Psoas muscle (tissue), 8 donors: ENCODE results near the gene BRD3. TPM values are rescaled to one million over a fixed set of nuclear protein-coding genes. Genes with fewer than 3 reads are reported as not detected.

Experiments
- ATAC-seq, 4 donors: fragments of 200-7000 bp; cut with Tn5 transposase; one replicate each; pipeline ENCODE4 v1.9.1; 2020; ENCODE audit warnings: moderate library complexity in 3 of 4, mild to moderate bottlenecking in 2 of 4
- DNase-seq, 2 donors: peaks; one replicate each; pipeline ENCODE4 v3.0.0-alpha.2; 2020
- H3K27ac ChIP-seq: fragments of 200-600 bp; one replicate; pipeline ENCODE4 v1.8.0; 2022
- H3K27me3 ChIP-seq, 3 donors: fragments of 200-600 bp in 1 of 3; one replicate each; pipeline versions ENCODE4 v1.6.1 to v1.8.0; 2013 to 2022; ENCODE audit warnings: low read length in 2 of 3, mild to moderate bottlenecking in 2 of 3, moderate library complexity in 1 of 3; ENCODE audit not compliant: insufficient read depth in 3 of 3
- H3K36me3 ChIP-seq, 2 donors: fragments of 200-600 bp in 1 of 2; one replicate each; pipeline versions ENCODE4 v1.6.1 to v1.8.0; 2013 to 2022; ENCODE audit warnings: low read depth in 1 of 2, mild to moderate bottlenecking in 1 of 2, moderate library complexity in 1 of 2; ENCODE audit not compliant: insufficient read depth in 1 of 2
- H3K4me1 ChIP-seq: fragments of 200-600 bp; one replicate; pipeline ENCODE4 v1.8.0; 2022
- H3K4me3 ChIP-seq: fragments of 200-600 bp; one replicate; pipeline ENCODE4 v1.8.0; 2022; ENCODE audit warnings: mild to moderate bottlenecking
- H3K9me3 ChIP-seq: fragments of 200-600 bp; one replicate; pipeline ENCODE4 v1.8.0; 2022
- CTCF ChIP-seq: fragments of 200-600 bp; IDR thresholded peaks from one replicate; pipeline ENCODE4 v1.8.0; 2022; ENCODE audit warnings: antibody characterized with exemption
- WGBS, 3 donors: extraction: QIAGEN DNeasy Blood & Tissue Kit; methylation state at CpG; one replicate each; pipeline versions ENCODE4 v1.1.6 to v1.1.7; 2013; 5-methylcytosine and 5-hydroxymethylcytosine counted together
- intact Hi-C, 2 donors: fragments of 100-400 bp; cut with DNase I; formaldehyde crosslinking; loops; one replicate each; pipeline versions ENCODE4 v1.11.0 to v1.14.2; 2022
- polyA plus RNA-seq, 3 donors: library from polyadenylated mRNA; stranded (reverse); fragments of 200-250 nt; gene quantifications; one replicate each; pipeline ENCODE4 v1.2.3, GENCODE V29; 2013
- total RNA-seq, 4 donors: library from RNA; stranded (reverse); fragmentation: NEBNext Ultra II Directional in 2 of 4; extraction: Animal tissue kit (Norgen Biotek cat#: 25700) in 2 of 4; gene quantifications; one replicate each; pipeline versions ENCODE4 v1.2.1 to v1.2.4, GENCODE V29; 2021 to 2023
- donor health status: healthy with polysubstance abuse.
- donor health status: DM: no; HTN: no; CAD: no; lungs with moderate emphysema.
- donor health status: Bipolar disorder and iron deficiency.
- donor health status: healthy.
- donor health status: DM: yes; HTN: yes; CAD: no.
- donor health status: DM: no; HTN: no; CAD: no.
- donor health status: DM: no; HTN: no; CAD: no.
- donor health status: DM: yes; HTN: yes; CAD: no.

The BRD3 gene
- total and polyA plus RNA-seq, 7 donors: 7.5 to 28.2 (median 21.7) TPM

DNA sequence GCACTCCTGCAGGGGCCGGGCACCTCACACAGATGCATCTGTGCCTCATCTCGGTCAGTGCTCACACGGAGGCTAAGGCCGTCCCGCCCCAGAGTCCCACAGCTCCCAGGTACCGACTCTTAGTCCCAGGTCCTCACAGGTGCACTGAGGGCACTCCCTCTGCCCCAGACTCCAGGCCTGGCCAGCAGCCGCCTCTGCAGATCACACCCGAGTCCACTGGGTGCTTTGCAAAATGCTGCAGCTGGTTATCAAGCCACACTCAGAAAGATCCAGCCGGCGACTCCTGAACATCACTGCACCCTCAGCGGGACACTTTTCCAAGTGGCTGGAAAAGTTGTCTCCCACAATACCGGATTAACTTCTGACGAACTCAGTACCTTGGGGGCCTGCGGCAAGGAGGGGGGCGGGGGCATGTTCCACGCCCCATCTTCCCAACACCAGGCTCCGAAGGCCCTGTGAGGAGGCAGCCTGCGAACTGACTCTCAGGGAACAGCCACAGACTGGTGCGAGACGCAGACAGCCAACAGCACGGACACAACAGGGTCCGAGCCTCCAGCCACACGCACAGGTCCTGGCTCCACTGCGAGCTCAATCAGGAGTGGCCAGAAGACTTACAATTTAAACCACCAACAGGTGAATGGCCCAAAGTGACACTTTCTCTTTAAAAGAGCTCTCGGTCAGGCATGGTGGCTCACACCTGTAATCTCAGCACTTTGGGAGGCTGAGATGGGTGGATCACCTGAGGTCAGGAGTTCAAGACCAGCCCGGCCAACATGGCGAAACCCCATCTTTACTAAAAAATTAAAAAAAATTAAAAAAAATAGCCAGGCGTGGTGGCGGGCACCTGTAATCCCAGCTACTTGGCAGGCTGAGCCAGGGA lies 4.0 kb downstream of the BRD3 start:
- Histone ChIP-seq H3K36me3 (no peaks in the 10 kb centered on the region), H3K27ac (no peak overlapping the region), H3K9me3 (no peaks in the 10 kb centered on the region), H3K27me3 (no peaks in the 10 kb centered on the region), H3K4me3 (peak overlapping the region; percentile 33), H3K4me1 (peaks cover 74% of the 10 kb centered on the region)
- 76 to 89% (median 80%) methylated on average over 29 of the region's 29 CpGs for WGBS, 3 donors
- DNase-seq (peak in 1 of 2 donors; percentile 18), ATAC-seq (no peak)
- no peak for TF ChIP-seq CTCF
- intact Hi-C loops: loop anchor here in 1 of 2 donors (5.0 to 10.0 kb wide), 2 partner anchors 37 to 71 kb away; partner anchors contain the start of genes BRD3OS and WDR5

GRCh38 chr9:134063088-134063570 lies 4.7 kb downstream of the BRD3 start:
- WGBS, 3 donors: 69 to 82% (median 69%) methylated on average over 15 of the region's 15 CpGs
- peaks cover 80% of the 10 kb centered on the region for H3K4me1 ChIP-seq
- no peak for DNase-seq
- TF ChIP-seq CTCF: no peak
- H3K9me3 ChIP-seq: no peaks in the 10 kb centered on the region
- H3K36me3 ChIP-seq: no peaks in the 10 kb centered on the region
- no peaks in the 10 kb centered on the region for H3K27me3 ChIP-seq
- intact Hi-C loops: loop anchor here in 1 of 2 donors (5.0 to 10.0 kb wide), 2 partner anchors 36 to 72 kb away; partner anchors contain the start of genes BRD3OS and WDR5
- H3K4me3 ChIP-seq: peak overlapping the region; percentile 33
- no peak for ATAC-seq
- H3K27ac ChIP-seq: peak overlapping the region; percentile 82

DNA sequence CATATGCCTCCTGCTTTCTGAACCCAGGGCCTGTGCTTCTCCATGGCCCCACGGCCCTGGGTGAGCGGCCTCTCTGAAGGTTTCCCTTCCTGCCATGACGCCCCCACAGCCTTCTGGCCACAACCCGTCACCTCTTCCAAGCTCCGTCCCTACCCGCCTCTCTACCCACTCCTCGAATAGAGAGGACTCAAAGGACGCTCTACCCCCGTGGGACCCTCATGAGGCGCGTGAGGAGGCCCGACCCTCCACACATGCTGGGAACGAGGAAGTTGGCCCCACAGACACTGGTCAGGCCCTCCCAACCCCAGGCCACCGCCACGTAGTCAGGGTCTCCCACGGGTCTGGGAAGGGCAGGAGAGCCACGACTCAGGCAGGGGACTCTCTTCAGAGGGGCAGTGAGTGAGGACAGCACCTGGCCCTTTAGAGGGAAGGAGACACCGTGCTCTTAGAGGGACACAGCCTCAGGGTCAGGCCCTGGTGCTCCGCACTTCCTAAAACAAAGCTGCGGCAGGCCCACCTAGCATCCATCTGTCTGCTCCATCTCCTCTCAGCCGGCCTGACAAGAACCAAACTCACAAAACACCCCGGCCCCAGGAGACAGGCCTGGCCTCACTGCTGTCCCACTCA lies 5.3 kb downstream of the BRD3 start:
- peaks cover 86% of the 10 kb centered on the region for H3K4me1 ChIP-seq
- DNase-seq: no peak
- no peak for TF ChIP-seq CTCF
- 54 to 68% (median 60%) methylated on average over 22 of the region's 22 CpGs for WGBS, 3 donors
- no peaks in the 10 kb centered on the region for H3K27me3 ChIP-seq
- no peak for ATAC-seq
- intact Hi-C loops: loop anchor here in 1 of 2 donors (5.0 to 10.0 kb wide), 2 partner anchors 35 to 72 kb away; partner anchors contain the start of genes BRD3OS and WDR5
- H3K27ac ChIP-seq: peak overlapping the region; percentile 82
- no peaks in the 10 kb centered on the region for H3K9me3 ChIP-seq
- H3K36me3 ChIP-seq: no peaks in the 10 kb centered on the region
- peak overlapping the region; percentile 33 for H3K4me3 ChIP-seq

GRCh38 chr9:134061688-134062371 lies 6.0 kb downstream of the BRD3 start:
- Histone ChIP-seq H3K27me3 (no peaks in the 10 kb centered on the region), H3K4me1 (peaks cover 93% of the 10 kb centered on the region), H3K27ac (peak overlapping the region; percentile 82), H3K9me3 (no peaks in the 10 kb centered on the region), H3K4me3 (peak overlapping the region; percentile 33), H3K36me3 (no peaks in the 10 kb centered on the region)
- TF ChIP-seq CTCF: no peak
- ATAC-seq (peak; percentile 85 to 93 (median 87)), DNase-seq (peak; percentile 62 to 86)
- intact Hi-C loops: loop anchor here in 1 of 2 donors (5.0 to 10.0 kb wide), 2 partner anchors 35 to 73 kb away; partner anchors contain the start of genes BRD3OS and WDR5
- 20 to 34% (median 25%) methylated on average over 15 to 22 of the region's 22 CpGs for WGBS, 3 donors
